NCI-H2107 (cell line): ENCODE results near the gene NUAK1.
"Not testable (repeated sequence)": the region's sequence is repeated elsewhere in the genome, so short reads cannot be mapped to it uniquely, and the experiment has no call there.

ENCODE experiments used
- DNase-seq: peaks from one replicate; lab custom pipeline; 2025; lab: John Stamatoyannopoulos, UW

Gene NUAK1

DNA sequence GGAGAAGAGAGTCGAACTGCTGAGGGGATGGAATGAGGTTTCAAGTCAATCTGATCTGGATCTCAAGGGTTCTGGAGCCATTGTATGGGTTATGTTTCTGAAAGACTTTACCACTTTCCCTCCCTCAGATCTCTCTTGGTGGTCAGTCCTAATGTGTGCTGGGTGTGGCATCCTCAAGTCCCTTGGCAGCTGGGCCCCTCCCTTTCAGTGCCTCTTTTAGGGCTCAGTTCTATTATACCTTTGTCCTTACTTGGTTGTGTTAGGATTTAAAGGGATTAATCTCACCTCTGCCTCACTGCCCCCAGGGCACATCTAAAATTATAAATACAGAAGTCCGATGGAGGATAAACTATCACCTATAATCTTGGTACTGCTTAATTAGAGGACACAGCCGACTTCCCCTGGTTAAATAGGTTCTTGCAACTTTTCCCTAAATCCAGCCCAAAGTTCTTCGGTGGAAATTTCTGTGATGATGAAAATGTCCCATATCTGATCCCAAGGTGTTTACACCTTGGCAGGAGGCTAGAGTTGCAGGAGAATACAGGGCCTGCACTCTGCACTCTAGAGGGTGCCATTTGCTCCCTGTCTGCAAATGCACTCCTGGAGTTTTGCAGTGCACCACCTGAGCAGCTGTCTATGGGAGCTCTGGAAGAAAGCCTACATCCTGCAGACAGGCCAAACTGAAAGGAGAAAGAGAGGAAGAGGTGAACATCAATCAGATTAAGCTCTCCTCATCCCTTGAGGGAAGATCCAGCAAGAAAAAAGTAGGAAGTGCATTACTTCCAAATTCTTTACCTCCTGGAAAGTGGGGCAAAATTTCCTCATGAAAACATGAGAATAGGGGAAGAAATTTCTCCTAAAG lies 106.8 kb downstream of the NUAK1 start:
- DNase-seq = no peak

DNA sequence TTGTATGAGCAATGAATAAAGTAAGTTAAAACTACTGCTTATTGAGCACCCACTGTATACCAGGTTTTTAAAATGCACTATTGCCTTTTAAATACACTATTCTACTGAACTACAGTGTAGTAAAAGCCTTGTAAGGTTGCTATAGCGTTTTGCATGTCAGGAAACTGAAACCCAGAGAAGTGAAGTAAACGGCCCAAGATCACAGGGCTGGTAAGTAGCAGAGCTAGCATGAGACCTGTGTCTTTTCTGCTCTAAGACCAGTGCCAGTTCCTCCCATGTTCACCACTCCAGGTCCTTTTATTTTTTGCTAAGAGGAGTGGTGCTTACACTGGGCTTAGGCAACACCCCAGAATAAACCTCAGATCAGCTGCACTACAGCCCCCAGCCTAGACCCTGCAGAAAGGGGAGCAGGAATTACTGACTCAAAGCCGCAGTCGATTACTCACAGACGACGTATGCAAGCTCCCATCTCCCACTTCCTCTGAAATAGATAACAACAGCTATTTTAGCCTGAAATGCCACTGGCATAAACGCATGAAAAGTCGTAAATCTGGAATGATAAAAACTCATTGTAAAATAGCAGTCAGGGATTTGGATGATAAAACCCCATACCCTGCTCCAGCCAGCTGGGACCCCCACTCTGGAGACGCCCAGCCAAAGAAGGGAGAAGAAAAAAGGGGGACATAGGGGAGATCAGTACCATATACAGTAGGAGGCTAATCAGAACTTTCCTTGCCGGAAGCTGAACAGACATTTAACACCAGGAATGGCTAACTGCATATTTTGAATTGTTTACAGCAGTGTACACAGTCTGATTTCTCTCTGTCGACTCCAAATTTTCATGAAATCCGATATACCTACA lies 108.3 kb downstream of the NUAK1 start:
- no peak for DNase-seq

DNA sequence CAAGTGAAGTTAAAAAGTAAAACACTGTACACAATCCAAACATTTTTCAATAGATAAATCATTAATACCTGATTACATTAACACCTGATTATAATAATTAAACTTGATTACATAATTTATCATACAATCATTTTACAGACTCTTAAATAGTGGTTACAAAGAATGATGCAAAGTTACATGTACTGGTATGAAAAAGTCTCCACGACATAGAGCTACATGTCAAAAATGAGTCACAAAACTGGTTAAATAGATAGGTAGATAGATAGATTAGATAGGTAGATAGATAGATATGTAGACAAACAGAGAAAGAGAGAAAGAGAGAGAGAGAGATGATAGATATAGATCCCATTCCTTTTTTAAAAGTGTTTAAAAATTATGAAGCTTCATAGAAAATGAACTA lies 109.2 kb downstream of the NUAK1 start:
- no peak for DNase-seq

DNA sequence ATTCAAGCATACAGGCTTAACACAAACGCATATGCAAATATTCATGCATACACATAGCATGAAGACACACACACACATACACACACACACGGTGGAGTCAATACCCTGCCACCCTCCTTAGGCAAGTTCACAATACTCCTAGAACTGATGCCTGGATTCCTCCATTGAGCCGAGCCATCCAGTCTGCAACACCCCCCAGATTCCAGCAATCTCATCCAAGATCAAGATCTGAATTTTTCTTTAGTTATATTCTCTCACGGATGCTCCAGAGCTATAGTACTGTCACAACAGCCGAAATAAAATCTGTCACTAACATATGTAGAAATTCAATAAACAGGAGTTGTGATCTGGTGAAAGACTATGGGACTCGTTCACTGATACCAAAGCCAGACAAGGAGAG lies 110.8 kb downstream of the NUAK1 start:
- no peak for DNase-seq

DNA sequence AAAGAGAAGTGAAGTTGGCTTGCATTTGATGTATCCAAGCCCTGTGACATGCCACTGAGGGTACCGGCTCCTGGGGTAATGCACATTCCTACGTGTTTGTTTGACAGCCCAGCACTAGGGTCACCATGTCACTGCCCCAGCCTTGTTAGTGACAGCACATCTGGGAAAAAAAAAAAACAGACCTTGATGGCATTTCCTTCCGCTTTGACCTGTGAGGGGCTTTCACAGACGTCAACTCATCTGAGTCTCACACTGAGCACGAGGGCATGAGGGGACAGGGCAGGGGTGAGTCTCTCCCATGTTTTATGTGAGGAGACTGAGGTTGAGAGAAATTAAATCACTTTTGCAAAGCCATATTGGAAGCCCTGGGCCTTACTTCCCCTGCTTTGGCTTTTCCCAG lies 111.5 kb downstream of the NUAK1 start:
- no peak for DNase-seq

DNA sequence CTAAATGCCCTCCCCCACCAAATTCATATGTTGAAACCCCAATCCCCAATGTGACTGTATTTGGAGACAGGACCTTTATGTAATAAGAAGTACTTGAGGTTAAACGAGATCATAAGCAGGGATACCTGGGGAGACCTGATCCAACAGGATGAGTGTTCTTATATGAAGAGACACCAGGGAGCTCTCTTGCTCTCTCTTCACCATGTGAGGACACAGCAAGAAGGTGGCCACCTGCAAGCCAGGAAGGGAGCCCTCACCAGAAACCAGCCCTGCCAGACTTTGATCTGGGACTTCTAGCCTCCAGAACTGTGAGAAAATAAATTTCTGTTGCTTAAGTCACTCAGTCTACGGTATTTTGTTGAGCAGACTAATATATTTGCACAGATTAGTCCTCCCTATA lies 113.6 kb downstream of the NUAK1 start:
- no peak for DNase-seq

DNA sequence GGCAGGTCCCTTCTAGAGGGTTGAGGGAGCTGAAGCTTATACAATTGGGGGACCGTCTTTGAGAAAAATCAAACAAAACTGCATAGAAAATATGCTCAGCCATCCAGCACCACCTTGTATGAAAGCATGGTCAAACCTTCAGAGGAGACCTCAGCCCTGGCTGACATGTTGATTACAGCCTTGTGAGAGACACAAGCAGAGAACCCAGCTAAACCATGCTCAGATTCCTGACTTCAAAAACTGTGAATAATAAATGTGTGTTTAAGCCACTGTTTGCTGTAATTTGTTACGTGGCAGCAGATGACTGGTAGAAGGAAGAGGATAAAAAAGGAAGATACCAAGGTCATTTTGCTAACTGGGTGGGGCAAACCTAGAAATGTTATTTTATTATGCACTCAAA lies 115.7 kb downstream of the NUAK1 start:
- DNase-seq = no peak

DNA sequence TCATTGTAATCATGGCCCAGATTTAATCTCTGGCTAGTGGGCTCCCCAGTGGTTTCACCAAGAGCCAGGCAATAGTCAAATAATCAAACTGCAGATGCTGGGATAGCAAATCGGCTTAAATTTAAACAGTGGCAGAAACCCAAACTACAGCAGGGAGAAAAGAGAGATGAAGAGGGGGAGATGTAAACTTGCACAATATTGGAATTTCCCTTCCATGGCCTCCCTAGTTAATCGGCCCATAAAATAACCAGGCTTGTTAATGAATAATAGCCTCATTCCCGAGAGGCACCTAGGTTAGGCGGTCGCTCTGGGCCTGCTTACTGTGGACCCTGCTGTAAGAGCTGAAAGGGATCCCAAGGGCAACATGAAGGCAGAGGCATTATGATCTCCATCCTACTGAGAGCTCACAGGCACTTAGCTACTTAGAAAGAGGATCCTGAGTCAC lies 116.2 kb downstream of the NUAK1 start:
- no peak for DNase-seq

DNA sequence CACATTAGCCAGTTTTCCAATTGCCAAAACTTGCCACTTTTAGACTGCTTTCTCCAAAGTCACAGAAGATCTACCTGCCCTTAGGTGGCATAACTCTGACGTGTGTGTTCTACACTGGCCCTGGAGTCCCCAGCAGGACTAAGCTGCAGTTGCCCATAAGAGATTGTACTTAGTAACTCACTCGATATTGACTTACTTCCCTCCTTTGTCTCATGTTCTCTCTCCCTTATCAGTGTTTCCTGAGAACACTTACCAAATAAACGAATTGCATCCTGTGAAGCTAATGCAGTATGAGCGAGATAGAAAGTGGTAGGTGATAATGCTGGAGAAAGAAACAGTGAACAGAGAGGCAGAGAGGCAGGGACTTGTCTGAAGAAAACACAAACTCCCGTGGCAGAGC lies 117.2 kb downstream of the NUAK1 start:
- no peak for DNase-seq

DNA sequence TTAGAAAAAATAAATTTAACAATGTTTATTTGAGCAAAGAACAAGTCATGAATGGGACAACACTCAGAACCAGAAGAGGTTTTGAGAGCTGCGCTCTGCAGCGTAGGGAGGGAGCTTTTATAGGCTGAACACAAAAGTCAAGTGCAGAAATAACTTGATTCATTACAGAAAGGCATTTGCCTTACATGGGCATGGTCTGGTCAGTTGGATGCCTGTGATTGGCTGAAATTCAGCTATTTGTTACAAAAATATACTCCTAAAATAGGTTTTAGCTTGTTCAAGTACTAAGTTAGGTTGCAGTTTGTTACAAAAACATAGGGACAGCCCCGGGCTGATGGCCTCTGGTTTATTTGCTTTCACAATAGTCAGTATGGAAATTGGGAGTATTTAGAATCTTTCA lies 118.0 kb downstream of the NUAK1 start:
- no peak for DNase-seq

DNA sequence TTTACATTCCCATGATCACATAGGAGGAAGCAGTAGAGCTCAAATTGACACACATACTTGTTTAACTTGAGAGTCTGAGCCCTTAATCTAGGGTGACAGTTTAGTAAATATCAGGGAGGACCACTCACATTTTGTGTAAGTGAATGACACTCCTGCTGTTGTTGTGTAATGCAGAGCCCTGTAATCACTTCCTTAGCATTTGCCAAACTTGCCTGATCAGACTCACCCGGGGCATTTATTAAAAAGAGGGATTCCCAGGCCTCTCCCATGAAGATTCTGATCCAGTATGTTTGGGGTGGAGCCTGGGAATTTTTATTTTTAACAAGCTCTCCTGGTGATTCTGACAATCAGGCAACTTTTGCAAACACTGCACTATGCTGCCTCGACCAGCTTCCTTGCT lies 119.6 kb downstream of the NUAK1 start:
- DNase-seq = no peak

DNA sequence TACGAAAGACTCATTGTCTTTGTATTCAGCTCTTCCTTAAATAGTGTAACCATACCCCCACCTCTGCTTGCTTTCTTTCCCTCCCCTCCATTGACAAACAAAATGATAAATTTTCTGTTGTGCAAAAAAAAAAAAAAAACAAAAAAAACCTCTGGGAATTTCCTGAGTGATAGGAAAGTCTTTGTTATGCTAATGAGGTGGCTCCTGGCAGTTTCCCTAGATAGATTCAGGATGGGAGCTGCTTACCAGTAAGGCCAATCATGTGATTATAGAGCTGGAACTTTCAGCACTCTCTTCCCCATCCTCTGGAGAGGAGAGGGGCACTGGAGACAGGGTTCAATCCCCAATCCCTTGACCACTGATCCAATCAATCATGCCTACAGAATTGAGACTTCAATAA lies 120.5 kb downstream of the NUAK1 start:
- no peak for DNase-seq

DNA sequence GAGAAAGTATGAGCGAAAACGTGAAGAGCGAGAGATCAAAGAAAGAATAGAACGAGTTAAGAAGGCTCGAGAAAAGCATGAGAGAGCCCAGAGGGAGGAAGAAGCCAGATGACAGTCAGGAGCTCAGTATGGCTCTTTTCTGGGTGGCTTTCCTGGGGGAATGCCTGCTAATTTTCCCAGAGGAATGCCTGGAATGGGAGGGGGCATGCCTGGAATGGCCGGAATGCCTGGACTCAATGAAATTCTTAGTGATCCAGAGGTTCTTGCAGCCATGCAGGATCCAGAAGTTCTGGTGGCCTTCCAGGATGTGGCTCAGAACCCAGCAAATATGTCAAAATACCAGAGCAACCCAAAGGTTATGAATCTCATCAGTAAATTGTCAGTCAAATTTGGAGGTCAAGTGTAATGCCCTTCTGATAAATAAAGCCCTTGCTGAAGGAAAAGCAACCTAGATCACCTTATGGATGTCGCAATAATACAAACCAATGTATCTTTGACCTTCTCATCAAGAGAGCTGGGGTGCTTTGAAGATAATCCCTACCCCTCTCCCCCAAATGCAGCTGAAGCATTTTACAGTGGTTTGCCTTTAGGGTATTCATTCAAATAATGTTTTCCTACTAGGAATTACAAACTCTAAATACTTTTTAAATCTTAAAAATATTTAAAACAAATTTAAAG lies 122.0 kb downstream of the NUAK1 start:
- DNase-seq = not testable (repeated sequence)

DNA sequence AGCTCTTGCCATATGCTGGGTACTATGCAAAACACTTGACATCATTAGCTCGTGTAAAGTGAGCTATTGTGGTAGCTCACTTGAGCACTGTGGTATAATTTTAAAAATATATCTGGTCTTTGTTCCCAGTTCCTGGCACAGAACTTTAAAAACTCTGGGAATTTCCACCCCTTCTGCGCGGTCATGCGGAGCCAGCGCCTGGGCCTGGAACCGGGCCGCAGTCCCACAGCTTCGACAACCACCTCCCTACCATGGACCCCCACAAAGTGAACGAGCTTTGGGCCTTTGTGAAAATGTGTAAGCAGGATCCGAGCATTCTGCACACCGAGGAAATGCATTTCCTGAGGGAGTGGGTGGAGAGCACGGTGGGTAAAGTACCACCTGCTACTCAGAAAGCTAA lies 123.1 kb downstream of the NUAK1 start:
- no peak for DNase-seq

DNA sequence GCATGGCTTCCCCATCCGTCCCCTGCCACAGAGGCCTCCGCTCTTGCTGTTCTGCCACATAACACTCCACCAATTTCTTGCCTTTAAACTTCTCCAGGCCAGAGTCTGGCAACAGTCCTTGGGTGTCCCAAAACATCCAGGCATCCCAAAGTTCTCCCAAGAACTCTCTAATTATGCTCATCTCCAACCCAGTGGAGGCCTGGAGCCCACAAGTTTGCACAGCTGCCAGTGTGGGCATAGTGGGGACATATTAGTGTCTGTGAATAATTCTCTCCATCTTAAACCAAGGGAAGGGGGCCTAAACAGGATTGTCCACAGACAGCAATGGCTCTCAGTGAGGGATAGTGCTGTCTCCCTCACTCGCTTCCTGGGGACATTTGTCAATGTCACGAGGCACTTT lies 124.8 kb downstream of the NUAK1 start:
- no peak for DNase-seq
